GM18868 (cell line): Measurements from ENCODE around the gene KRTAP5-6.

Experiments
- ATAC-seq: cut with Tn5 transposase; IDR thresholded peaks from one replicate; pipeline ENCODE4 v1.9.1; 2021; ENCODE audit warnings: mild to moderate bottlenecking, moderate library complexity; ENCODE audit not compliant: unreplicated experiment

Gene KRTAP5-6

GRCh38 chr11:1701091-1701807, 4.3 kb downstream of the KRTAP5-6 start:
- ATAC-seq = no peak

GRCh38 chr11:1702506-1702905, 5.5 kb downstream of the KRTAP5-6 start:
- ATAC-seq = no peak

- no peak for ATAC-seq
Observed at GRCh38 chr11:1703146-1703545, 6.2 kb downstream of the KRTAP5-6 start.

- no peak for ATAC-seq
Observed at GRCh38 chr11:1705126-1706052, 8.4 kb downstream of the KRTAP5-6 start.

- ATAC-seq = no peak
Observed at GRCh38 chr11:1706634-1707400, 9.8 kb downstream of the KRTAP5-6 start.

- no peak for ATAC-seq
Observed at GRCh38 chr11:1707751-1708150, 10.8 kb downstream of the KRTAP5-6 start.

GRCh38 chr11:1708716-1709115, 11.7 kb downstream of the KRTAP5-6 start:
- ATAC-seq = no peak

- no peak for ATAC-seq
Observed at GRCh38 chr11:1714908-1715885, 18.2 kb downstream of the KRTAP5-6 start.

- no peak for ATAC-seq
Observed at GRCh38 chr11:1717745-1718144, 20.8 kb downstream of the KRTAP5-6 start.

- ATAC-seq = no peak
Observed at GRCh38 chr11:1718326-1718725, 21.3 kb downstream of the KRTAP5-6 start.

GRCh38 chr11:1719781-1720180, 22.8 kb downstream of the KRTAP5-6 start:
- ATAC-seq = no peak

- no peak for ATAC-seq
Observed at GRCh38 chr11:1727096-1727690, 30.2 kb downstream of the KRTAP5-6 start.

GRCh38 chr11:1727861-1728260, 30.9 kb downstream of the KRTAP5-6 start:
- no peak for ATAC-seq

GRCh38 chr11:1728301-1728700, 31.3 kb downstream of the KRTAP5-6 start:
- no peak for ATAC-seq

- no peak for ATAC-seq
Observed at GRCh38 chr11:1728931-1729691, 32.1 kb downstream of the KRTAP5-6 start.

- ATAC-seq = no peak
Observed at GRCh38 chr11:1729692-1730011, 32.7 kb downstream of the KRTAP5-6 start.

GRCh38 chr11:1730059-1730629, 33.1 kb downstream of the KRTAP5-6 start:
- ATAC-seq = no peak

GRCh38 chr11:1731451-1732059, 34.6 kb downstream of the KRTAP5-6 start:
- ATAC-seq = no peak
